ENCODE measurements around the gene PPP2R5C.

PPP2R5C gene

GRCh38 chr14:101817501-101818001 is 56.0 kb downstream of the PPP2R5C start:
- peak in 1 of 3 donors; percentile 9 for DNase-seq

- DNase-seq = no peak
Observed at GRCh38 chr14:101819251-101819990, 57.9 kb downstream of the PPP2R5C start.

GRCh38 chr14:101820283-101820798 is 58.8 kb downstream of the PPP2R5C start:
- DNase-seq = peak in 1 of 3 donors; percentile 4

- no peak for DNase-seq
Observed at GRCh38 chr14:101821528-101821927, 60.0 kb downstream of the PPP2R5C start.

- no peak for DNase-seq
Observed at GRCh38 chr14:101823066-101823465, 61.6 kb downstream of the PPP2R5C start.

GRCh38 chr14:101823511-101824120 is 62.1 kb downstream of the PPP2R5C start:
- DNase-seq = no peak

- peak; percentile 32 to 82 (median 64) for DNase-seq
Observed at GRCh38 chr14:101824339-101824727, 62.8 kb downstream of the PPP2R5C start.

GRCh38 chr14:101825797-101826196 is 64.3 kb downstream of the PPP2R5C start:
- DNase-seq = no peak

GRCh38 chr14:101826351-101826750 is 64.8 kb downstream of the PPP2R5C start:
- DNase-seq = peak in 2 of 3 donors; percentile 27 to 43

- DNase-seq = no peak
Observed at GRCh38 chr14:101827286-101827685, 65.8 kb downstream of the PPP2R5C start.

GRCh38 chr14:101828046-101828445 is 66.5 kb downstream of the PPP2R5C start:
- no peak for DNase-seq

GRCh38 chr14:101830271-101830670 is 68.8 kb downstream of the PPP2R5C start:
- no peak for DNase-seq

- no peak for DNase-seq
Observed at GRCh38 chr14:101833045-101833444, 71.5 kb downstream of the PPP2R5C start.

- no peak for DNase-seq
Observed at GRCh38 chr14:101834397-101834796, 72.9 kb downstream of the PPP2R5C start.

GRCh38 chr14:101834800-101835547 is 73.5 kb downstream of the PPP2R5C start:
- no peak for DNase-seq

- no peak for DNase-seq
Observed at GRCh38 chr14:101835566-101835965, 74.1 kb downstream of the PPP2R5C start.

GRCh38 chr14:101836135-101836534 is 74.6 kb downstream of the PPP2R5C start:
- DNase-seq = peak in 1 of 3 donors; percentile 11

GRCh38 chr14:101838476-101838875 is 77.0 kb downstream of the PPP2R5C start:
- DNase-seq = no peak

GRCh38 chr14:101839236-101839635 is 77.7 kb downstream of the PPP2R5C start:
- no peak for DNase-seq

- DNase-seq = no peak
Observed at GRCh38 chr14:101839661-101840060, 78.2 kb downstream of the PPP2R5C start.

GRCh38 chr14:101840649-101841369 is 79.3 kb downstream of the PPP2R5C start:
- no peak for DNase-seq

- no peak for DNase-seq
Observed at GRCh38 chr14:101843038-101843437, 81.5 kb downstream of the PPP2R5C start.

- DNase-seq = peak; percentile 66 to 76 (median 70)
Observed at GRCh38 chr14:101843665-101844064, 82.2 kb downstream of the PPP2R5C start.
